ENCODE data around the gene FGFR2.

GRCh38 chr10:121539786-121540185 lies 58.5 kb downstream of the FGFR2 start:
- no peak for TF ChIP-seq EZH2 (IDR thresholded peaks at IDR 0.05)
- TF ChIP-seq POLR2AphosphoS5 (IDR thresholded peaks at IDR 0.05; ENCODE audit: borderline replicate concordance, low read depth, low read length) = no peak
- no peak for TF ChIP-seq FOXP2 (optimal IDR thresholded peaks at IDR 0.05; ENCODE audit: control extremely low read depth, extremely low read length, insufficient read depth)

Measured in SK-N-MC (cell line).